ENCODE data around the gene IGF1R. TPM values are rescaled to one million over a fixed set of nuclear protein-coding genes. Genes with fewer than 3 reads are reported as not detected.

IGF1R gene
- total and polyA plus RNA-seq, 2 of the 13 experiments (the other 11 are each of a cell fraction or from before 2014, with no cell fraction given) = 15.9 to 18.4 TPM

DNA sequence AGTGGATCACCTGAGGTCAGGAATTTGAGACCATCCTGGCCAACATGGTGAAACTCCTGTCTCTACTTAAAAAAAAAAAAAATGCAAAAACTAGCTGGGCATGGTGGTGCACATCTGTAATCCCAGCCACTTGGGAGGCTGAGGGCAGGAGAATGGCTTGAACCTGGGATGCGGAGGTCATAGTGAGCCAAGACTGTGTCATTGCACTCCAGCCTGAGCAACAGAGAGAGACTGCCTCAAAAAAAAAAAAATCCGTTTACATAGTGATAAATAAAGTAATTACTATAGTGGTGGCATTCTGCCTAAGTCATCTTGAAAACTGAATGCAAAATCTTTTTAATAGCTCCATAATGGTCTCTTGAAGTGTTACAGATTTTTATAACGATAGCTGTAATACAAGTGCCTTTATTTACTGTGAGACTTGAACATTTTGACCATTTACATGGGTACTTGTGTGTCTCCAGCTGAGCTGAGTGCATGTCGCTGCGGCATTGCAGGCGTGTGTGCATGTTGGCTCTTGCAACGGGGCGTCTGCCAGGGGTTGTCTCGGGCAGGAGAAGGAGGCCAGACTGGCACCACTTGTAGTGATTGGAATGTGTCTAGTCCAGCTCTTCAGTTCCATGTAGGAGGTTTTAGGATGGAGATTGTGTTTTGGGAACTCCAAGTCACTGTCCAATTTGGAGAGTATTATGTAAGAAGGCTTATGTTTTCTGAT lies 111.9 kb downstream of the IGF1R start:
- Histone ChIP-seq H3K9me3 (ENCODE audit: low read length) (no peaks in the 10 kb centered on the region), H3K27me3 (ENCODE audit: control insufficient read depth in 1 of 2, insufficient read depth in 2 of 2, low read length in 2 of 2) (no peaks in the 10 kb centered on the region), H2AFZ (ENCODE audit: low read length) (no peak overlapping the region), H4K20me1 (ENCODE audit: insufficient read depth, low read length) (peaks cover 35% of the 10 kb centered on the region), H3K27ac (ENCODE audit: extremely low read length, insufficient read depth, low read length) (no peak overlapping the region), H3K36me3 (replicated peaks in 1 of 2; ENCODE audit: control insufficient read depth in 1 of 2, insufficient read depth in 2 of 2, low read length in 2 of 2) (no peaks in the 10 kb centered on the region), H3K79me2 (ENCODE audit: insufficient read depth, low read length) (peaks cover 84% of the 10 kb centered on the region), H3K4me1 (ENCODE audit: insufficient read depth, low read length) (peaks cover 13% of the 10 kb centered on the region), H3K9ac (ENCODE audit: insufficient read depth, low read depth, low read length) (no peak overlapping the region), H3K4me2 (ENCODE audit: low read depth, low read length) (no peak overlapping the region), H3K4me3 (replicated peaks in 1 of 3; ENCODE audit: insufficient read depth in 1 of 3, low read depth in 2 of 3, low read length in 3 of 3) (no peak overlapping the region)
- CTCF ChIA-PET (ENCODE audit: low intra/inter-chr PET ratio, low total read pairs) = no interaction called here
- TF ChIP-seq SOX5 (CRISPR knock-in tag; IDR thresholded peaks at IDR 0.05; ENCODE audit: borderline replicate concordance) = no peak
- TF ChIP-seq TOPORS (CRISPR knock-in tag; IDR thresholded peaks at IDR 0.05) = no peak
- TF ChIP-seq BRD4 (CRISPR knock-in tag; IDR thresholded peaks at IDR 0.05) = no peak
- no peak for TF ChIP-seq ZBTB7B (CRISPR knock-in tag; IDR thresholded peaks at IDR 0.05)
- no peak for TF ChIP-seq BCLAF1 (IDR thresholded peaks at IDR 0.05)
- TF ChIP-seq HNF4G (IDR thresholded peaks at IDR 0.05; ENCODE audit: borderline replicate concordance, low read depth, low read length) = no peak
- TF ChIP-seq HNF4G (CRISPR knock-in tag; IDR thresholded peaks at IDR 0.05; ENCODE audit: borderline replicate concordance, low read depth) = no peak
- TF ChIP-seq ZNF430 (CRISPR knock-in tag; IDR thresholded peaks at IDR 0.05) = no peak
- no peak for TF ChIP-seq KLF15 (CRISPR knock-in tag; IDR thresholded peaks at IDR 0.05; ENCODE audit: borderline replicate concordance)
- no peak for TF ChIP-seq MEIS2 (CRISPR knock-in tag; IDR thresholded peaks at IDR 0.05)
- TF ChIP-seq XRCC5 (optimal IDR thresholded peaks at IDR 0.05; ENCODE audit: low read length) = no peak
- no peak for TF ChIP-seq CC2D1A (CRISPR knock-in tag; IDR thresholded peaks at IDR 0.05)
- TF ChIP-seq, protein P1, sequence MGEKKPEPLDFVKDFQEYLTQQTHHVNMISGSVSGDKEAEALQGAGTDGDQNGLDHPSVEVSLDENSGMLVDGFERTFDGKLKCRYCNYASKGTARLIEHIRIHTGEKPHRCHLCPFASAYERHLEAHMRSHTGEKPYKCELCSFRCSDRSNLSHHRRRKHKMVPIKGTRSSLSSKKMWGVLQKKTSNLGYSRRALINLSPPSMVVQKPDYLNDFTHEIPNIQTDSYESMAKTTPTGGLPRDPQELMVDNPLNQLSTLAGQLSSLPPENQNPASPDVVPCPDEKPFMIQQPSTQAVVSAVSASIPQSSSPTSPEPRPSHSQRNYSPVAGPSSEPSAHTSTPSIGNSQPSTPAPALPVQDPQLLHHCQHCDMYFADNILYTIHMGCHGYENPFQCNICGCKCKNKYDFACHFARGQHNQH (CRISPR knock-in tag; IDR thresholded peaks at IDR 0.05) = no peak
- no peak for TF ChIP-seq ZNF691 (CRISPR knock-in tag; IDR thresholded peaks at IDR 0.05; ENCODE audit: borderline replicate concordance, low read depth)
- no peak for TF ChIP-seq ASH2L (IDR thresholded peaks at IDR 0.05; ENCODE audit: insufficient read length, low read depth, low read length)
- POLR2A ChIA-PET = interaction anchor here (0.6 to 0.7 kb wide), 2 partner anchors 31 to 32 kb away, joined by 3 read pairs; no protein-coding TSS in a partner anchor
- DNase-seq (ENCODE audit: low spot score) (no peak), ATAC-seq (no peak), FAIRE-seq (no peak)
- intact Hi-C loops (cut with micrococcal nuclease; ENCODE audit: unreplicated experiment) (no loop called here), in situ Hi-C loops (cut with HindIII; ENCODE audit: extremely low pct_ligation_motif_present, low pct_unique_long_range_greater_than_20kb) (no loop called here)
- BruUV-seq (replicated peaks) = no TSS peak
- 97% methylated on average over 9 of the region's 9 CpGs for WGBS (ENCODE audit: low lambda C conversion rate)
